ENCODE measurements around the gene CHAD.
"Not testable (repeated sequence)": the region's sequence is repeated elsewhere in the genome, so short reads cannot be mapped to it uniquely, and the experiment has no call there.

Gene CHAD

GRCh38 chr17:50425682-50426471 is 42.8 kb downstream of the CHAD start, which contains the start of gene ACSF2:
Gene ACSF2 (plus strand): TSS chr17:50426218. CDS start chr17:50426262, 44 bp downstream.
- DNase-seq = peak; percentile 37

GRCh38 chr17:50424996-50425681 is 43.5 kb downstream of the CHAD start:
- DNase-seq = no peak

DNA sequence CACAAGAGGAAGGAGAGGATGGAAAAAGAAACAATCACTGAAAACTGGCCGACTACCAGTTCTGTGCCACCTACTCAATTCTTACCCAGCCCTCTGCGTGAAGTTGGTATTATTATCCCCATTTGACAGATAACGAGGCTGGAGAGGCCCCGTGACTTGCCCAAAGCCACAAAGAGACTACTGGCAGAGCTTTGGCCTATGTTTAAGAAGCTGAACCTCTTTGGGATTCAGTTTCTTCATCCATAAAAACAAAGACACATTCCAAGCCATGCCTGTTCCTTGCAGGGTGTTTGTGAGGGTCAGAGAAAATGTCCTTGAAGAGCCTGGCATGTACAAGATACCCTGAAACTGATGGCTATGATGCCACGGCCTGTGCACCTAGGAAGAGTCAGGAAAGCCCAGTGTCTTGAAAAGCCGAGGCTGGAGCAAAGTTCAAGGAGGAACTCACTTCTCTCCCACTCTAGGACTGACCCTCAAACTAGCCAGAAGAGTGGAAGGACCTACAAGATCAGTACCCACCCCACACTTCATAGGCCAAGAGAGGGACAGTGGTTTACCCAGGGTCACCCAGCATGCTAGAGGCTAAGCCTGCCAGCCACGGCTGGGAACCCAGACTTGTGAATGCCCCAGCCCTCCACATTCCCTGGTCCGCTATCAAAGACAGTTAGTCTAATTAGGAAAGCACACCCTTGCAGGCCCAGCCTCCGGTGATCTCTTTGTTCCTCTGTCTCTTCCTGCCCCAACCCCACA is 44.3 kb downstream of the CHAD start:
- DNase-seq = no peak

DNA sequence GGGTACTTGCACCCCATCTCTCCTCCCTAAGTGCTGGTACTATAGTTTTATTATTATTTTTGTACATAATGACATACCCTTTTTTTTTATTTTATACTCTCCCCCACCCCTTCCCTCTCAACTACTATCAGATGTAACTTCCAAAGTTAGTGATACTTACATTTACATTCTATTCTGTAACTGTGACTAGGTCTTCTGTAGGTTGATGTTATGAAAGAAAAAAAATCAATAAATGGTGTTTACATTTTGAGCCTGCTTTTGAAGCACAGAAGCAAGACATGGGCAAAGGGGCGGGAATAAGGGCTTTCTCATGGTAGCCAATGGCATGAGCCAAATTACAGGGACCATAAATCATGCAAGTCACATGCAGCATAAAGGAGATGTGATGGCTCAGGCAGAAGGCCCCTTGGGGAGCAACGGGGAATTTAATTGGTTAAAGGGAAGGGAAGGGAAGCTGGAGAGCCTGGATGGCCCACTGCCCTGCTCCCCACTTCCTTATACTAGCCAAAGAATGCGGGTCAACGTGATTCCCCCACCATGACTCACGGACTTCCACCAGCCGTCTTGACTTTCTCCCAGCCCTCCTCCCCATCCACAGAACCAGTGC is 45.0 kb downstream of the CHAD start:
- no peak for DNase-seq

- no peak for DNase-seq
Observed at GRCh38 chr17:50422738-50423137, 45.9 kb downstream of the CHAD start.

- DNase-seq = no peak
Observed at GRCh38 chr17:50421308-50422051, 47.2 kb downstream of the CHAD start.

DNA sequence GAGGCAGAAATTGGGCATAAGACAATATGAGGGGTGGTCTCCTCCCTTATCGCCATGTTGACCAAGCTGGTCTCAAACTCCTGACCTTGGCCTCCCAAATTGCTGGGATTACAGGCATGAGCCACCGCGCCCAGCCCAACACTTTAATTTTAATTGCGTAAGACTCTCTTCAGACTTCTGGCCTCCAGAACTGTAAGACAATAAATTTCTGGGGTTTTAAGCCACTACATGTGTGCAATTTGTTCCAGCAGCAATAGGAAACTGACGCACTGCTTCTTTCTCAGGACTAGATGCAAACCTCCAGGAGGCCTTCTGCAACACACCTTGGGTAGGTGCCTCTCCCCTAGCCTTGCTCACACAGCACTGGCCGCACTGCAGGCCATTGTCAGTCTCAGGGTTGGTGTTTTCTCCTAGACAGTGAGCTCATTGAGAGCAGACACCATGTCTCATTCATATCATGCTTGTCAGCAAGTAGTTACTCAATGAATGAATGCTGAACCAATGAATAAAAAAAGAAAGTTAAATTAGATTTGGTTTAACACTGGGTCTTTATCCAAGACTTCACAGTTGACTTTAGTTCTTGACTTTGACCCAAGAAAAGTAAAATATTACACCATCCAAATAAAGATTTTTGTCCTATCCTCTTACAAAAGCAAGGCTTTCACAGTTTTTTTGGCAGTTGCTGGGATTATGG is 48.1 kb downstream of the CHAD start:
- no peak for DNase-seq

- DNase-seq = not testable (repeated sequence)
Observed at GRCh38 chr17:50419577-50419976, 49.1 kb downstream of the CHAD start.

DNA sequence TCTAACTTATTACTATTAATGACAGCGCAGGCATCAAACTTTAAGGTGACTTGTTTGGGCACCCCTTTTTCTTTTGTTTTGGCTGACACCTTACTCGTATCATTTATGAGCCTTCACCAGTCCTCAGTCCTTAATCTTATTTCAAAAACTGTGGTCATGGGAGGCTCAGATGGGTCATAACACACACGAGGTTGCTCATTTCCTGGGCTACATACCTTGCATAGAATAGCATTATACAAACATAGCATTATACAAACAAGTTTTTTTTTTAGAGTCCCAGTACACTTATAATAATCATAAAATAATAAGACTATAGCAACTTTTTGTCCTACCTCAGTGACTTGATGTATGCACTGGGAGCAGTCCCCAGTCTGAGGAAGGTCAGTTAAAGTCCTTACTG is 53.9 kb downstream of the CHAD start:
- no peak for DNase-seq
